ENCODE data around the gene KLF15.

DNA sequence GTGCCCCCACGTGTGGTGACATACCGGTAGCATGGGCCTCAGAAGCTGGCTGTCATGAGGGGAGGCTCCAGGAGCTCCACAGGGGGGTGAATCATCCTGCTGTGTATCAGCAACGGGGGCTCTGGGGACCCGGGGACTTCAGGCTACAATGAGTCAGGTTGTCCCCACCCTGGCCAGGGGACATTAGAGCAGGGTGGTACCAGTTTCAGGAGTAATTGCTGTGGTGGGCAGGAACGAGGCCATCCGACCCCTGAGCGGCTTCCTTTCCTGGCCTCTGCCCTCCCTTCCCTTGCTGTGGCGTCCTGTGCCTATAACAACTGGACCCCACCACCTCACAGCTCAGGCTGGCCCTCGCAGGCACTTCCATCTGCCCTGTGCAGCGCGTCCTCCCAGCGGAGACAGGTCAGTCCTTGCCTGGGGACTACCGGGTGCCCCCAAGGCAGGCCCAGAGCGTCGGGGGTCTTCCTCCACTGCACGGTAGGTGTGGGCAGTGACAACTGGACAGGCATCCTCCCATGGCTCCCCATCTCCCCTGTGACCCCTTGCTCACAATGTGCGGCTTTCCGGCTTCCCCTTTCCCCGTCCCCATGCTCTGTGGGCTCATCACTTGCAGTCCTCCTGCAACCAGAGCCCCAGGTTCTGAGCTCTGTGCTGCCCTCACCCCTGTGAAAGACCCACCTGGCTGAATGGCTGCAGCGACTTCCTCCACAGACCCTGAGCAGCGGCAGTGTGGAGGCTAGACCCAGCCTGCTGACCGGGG lies 57.0 kb downstream of the KLF15 start:
- TF ChIP-seq EZH2 (IDR thresholded peaks at IDR 0.05; ENCODE audit: borderline replicate concordance) = no peak
- TF ChIP-seq, protein P1, sequence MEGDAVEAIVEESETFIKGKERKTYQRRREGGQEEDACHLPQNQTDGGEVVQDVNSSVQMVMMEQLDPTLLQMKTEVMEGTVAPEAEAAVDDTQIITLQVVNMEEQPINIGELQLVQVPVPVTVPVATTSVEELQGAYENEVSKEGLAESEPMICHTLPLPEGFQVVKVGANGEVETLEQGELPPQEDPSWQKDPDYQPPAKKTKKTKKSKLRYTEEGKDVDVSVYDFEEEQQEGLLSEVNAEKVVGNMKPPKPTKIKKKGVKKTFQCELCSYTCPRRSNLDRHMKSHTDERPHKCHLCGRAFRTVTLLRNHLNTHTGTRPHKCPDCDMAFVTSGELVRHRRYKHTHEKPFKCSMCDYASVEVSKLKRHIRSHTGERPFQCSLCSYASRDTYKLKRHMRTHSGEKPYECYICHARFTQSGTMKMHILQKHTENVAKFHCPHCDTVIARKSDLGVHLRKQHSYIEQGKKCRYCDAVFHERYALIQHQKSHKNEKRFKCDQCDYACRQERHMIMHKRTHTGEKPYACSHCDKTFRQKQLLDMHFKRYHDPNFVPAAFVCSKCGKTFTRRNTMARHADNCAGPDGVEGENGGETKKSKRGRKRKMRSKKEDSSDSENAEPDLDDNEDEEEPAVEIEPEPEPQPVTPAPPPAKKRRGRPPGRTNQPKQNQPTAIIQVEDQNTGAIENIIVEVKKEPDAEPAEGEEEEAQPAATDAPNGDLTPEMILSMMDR (IDR thresholded peaks at IDR 0.05; ENCODE audit: poor library complexity) = no peak

Measured in hepatocyte (in vitro differentiated cells).